SK-N-SH treated with all-trans-retinoic acid at 6 μM for 48 hours (cell line): ENCODE data around the gene GSG1L.

ENCODE experiments used
- ATAC-seq: fragments of 200-7000 bp; cut with Tn5 transposase; 3 replicates; pipeline ENCODE4 v1.9.1; 2020; ENCODE audit warnings: mild to moderate bottlenecking, moderate library complexity
- ARNTL ChIP-seq: fragments of 450-650 bp; formaldehyde crosslinking; IDR thresholded peaks from 2 replicates; pipeline ENCODE4 v1.5.0; 2020; ENCODE audit warnings: low read depth, mild to moderate bottlenecking, moderate library complexity, borderline replicate concordance
- BACH2 ChIP-seq: fragments of 250-450 bp; sonication (Bioruptor Pico); IDR thresholded peaks from 2 replicates; pipeline ENCODE4 v1.9.0; 2021; ENCODE audit warnings: mild to moderate bottlenecking, borderline replicate concordance
- CREB5 ChIP-seq: fragments of 250-450 bp; sonication (Bioruptor Pico); IDR thresholded peaks from 2 replicates; pipeline ENCODE4 v1.5.1; 2020; ENCODE audit warnings: low read depth, mild to moderate bottlenecking, moderate library complexity
- CSDC2 ChIP-seq: fragments of 250-450 bp; sonication (Bioruptor Pico); IDR thresholded peaks from 2 replicates; pipeline ENCODE4 v1.5.0; 2020; ENCODE audit warnings: mild to moderate bottlenecking, moderate library complexity
- ESRRG ChIP-seq: fragments of 250-450 bp; sonication (Bioruptor Pico); IDR thresholded peaks from 2 replicates; pipeline ENCODE4 v1.6.1; 2021; ENCODE audit warnings: mild to moderate bottlenecking
- GLIS3 ChIP-seq: fragments of 250-450 bp; sonication (Bioruptor Pico); IDR thresholded peaks from 2 replicates; pipeline ENCODE4 v1.5.0; 2020; ENCODE audit warnings: mild to moderate bottlenecking, moderate library complexity
- ISL1 ChIP-seq: fragments of 250-450 bp; sonication (Bioruptor Pico); IDR thresholded peaks from 2 replicates; pipeline ENCODE4 v2.1.2; 2022; ENCODE audit warnings: mild to moderate bottlenecking, moderate library complexity
- OSR1 ChIP-seq: fragments of 250-450 bp; sonication (Bioruptor Pico); IDR thresholded peaks from 2 replicates; pipeline ENCODE4 v1.8.0; 2022; ENCODE audit warnings: moderate library complexity, mild to moderate bottlenecking, inconsistent platforms
- PATZ1 ChIP-seq: fragments of 250-450 bp; sonication (Bioruptor Pico); IDR thresholded peaks from 2 replicates; pipeline ENCODE4 v1.8.0; 2020; ENCODE audit warnings: mild to moderate bottlenecking, moderate library complexity, borderline replicate concordance
- PPARA ChIP-seq: fragments of 250-450 bp; sonication (Bioruptor Pico); IDR thresholded peaks from 2 replicates; pipeline ENCODE4 v1.5.0; 2020; ENCODE audit warnings: mild to moderate bottlenecking, borderline replicate concordance
- RARB ChIP-seq: fragments of 250-450 bp; sonication (Bioruptor Pico); IDR thresholded peaks from 2 replicates; pipeline ENCODE4 v1.8.0; 2021; ENCODE audit warnings: mild to moderate bottlenecking, moderate library complexity
- SNAI2 ChIP-seq: fragments of 250-450 bp; sonication (Bioruptor Pico); IDR thresholded peaks from 2 replicates; pipeline ENCODE4 v1.5.0; 2020; ENCODE audit warnings: mild to moderate bottlenecking, moderate library complexity
- TCF4 ChIP-seq: fragments of 250-450 bp; sonication (Bioruptor Pico); IDR thresholded peaks from 2 replicates; pipeline ENCODE4 v1.8.0; 2021; ENCODE audit warnings: mild to moderate bottlenecking, moderate library complexity, borderline replicate concordance
- TOX ChIP-seq: fragments of 250-450 bp; sonication (Bioruptor Pico); IDR thresholded peaks from 2 replicates; pipeline ENCODE4 v1.8.0; 2021; ENCODE audit warnings: mild to moderate bottlenecking, moderate library complexity, borderline replicate concordance
- ZC3H10 ChIP-seq: fragments of 250-450 bp; sonication (Bioruptor Pico); IDR thresholded peaks from 2 replicates; pipeline ENCODE4 v1.5.1; 2021; ENCODE audit warnings: mild to moderate bottlenecking, moderate library complexity
- ZFP3 ChIP-seq: fragments of 250-450 bp; sonication (Bioruptor Pico); IDR thresholded peaks from 2 replicates; pipeline ENCODE4 v1.5.0; 2020; ENCODE audit warnings: mild to moderate bottlenecking, moderate library complexity
- ZNF565 ChIP-seq: fragments of 450-650 bp; formaldehyde crosslinking; conservative IDR thresholded peaks from 2 replicates; pipeline ENCODE4 v1.5.0; 2020; ENCODE audit warnings: low read depth, mild to moderate bottlenecking, moderate library complexity
- ZNF70 ChIP-seq: fragments of 450-650 bp; formaldehyde crosslinking; IDR thresholded peaks from 2 replicates; pipeline ENCODE4 v1.5.0; 2020; ENCODE audit warnings: mild to moderate bottlenecking, moderate library complexity
- TF ChIP-seq, protein P1 (sequence below): fragments of 250-450 bp; sonication (Bioruptor Pico); IDR thresholded peaks from 2 replicates; pipeline ENCODE4 v1.5.1; 2021; ENCODE audit warnings: mild to moderate bottlenecking, moderate library complexity
- TF ChIP-seq, protein P2 (sequence below): fragments of 250-450 bp; sonication (Bioruptor Pico); IDR thresholded peaks from 2 replicates; pipeline ENCODE4 v1.8.0; 2021; ENCODE audit warnings: low read depth, mild to moderate bottlenecking, moderate library complexity, borderline replicate concordance

The GSG1L gene

DNA sequence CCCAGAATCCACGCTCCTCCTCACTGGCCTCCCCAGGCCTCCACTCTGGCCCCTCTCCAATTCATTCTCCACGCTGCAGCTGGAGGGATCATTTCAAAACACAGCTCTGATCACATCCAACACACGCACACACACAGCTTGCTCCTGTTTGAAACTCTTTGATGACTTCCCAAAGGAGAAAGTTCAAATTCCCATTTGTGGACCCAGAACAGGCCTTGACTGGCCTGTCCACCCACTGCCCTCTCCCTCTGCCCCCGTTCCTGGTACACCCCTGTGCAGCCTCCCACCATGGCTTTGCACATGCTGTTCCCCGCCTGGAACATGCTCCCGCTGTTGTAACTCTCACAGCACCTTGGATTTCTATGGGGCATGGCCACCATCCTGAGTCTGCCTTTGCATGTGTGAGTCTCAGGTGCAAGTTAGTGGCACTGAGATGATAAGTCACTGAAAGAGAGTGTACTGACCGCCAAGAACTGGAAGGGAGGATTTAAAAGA, 100.0 kb downstream of the GSG1L start:
- TF ChIP-seq CSDC2 (no peak), SNAI2 (CRISPR knock-in tag) (no peak), ESRRG (CRISPR knock-in tag) (no peak), BACH2 (no peak), PATZ1 (CRISPR knock-in tag) (no peak), PPARA (CRISPR knock-in tag) (no peak), TOX (no peak), GLIS3 (CRISPR knock-in tag) (no peak), ZC3H10 (CRISPR knock-in tag) (no peak), ISL1 (CRISPR knock-in tag) (no peak)
- ATAC-seq = no peak

DNA sequence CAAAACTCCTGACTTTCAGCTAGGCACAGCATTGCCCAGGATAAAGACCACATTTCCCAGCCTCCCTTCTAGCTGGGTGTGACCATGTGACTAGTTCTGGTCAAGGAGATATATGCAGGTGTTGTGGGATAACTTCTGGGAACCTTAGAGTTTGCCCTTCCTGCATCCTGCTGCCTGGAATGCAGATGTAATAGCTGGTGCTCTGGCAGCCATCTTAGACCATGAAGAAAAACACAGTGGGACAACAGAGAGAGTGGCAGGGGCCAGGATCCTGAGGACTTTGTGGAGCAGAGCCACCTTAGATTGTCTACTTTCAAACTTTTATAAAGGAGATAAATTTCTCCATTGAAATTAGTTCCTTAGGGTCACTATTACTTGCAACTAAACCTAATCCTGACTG, 101.3 kb downstream of the GSG1L start:
- ATAC-seq = no peak
- TF ChIP-seq GLIS3 (CRISPR knock-in tag) (no peak), ISL1 (CRISPR knock-in tag) (no peak), RARB (CRISPR knock-in tag) (no peak)
- TF ChIP-seq, all 23 proteins: peak for 0

GRCh38 chr16:27961296-27961620, 102.3 kb downstream of the GSG1L start:
- TF ChIP-seq SNAI2 (CRISPR knock-in tag) = no peak
- ATAC-seq = no peak

GRCh38 chr16:27960619-27961295, 102.8 kb downstream of the GSG1L start:
- TF ChIP-seq, protein P1, sequence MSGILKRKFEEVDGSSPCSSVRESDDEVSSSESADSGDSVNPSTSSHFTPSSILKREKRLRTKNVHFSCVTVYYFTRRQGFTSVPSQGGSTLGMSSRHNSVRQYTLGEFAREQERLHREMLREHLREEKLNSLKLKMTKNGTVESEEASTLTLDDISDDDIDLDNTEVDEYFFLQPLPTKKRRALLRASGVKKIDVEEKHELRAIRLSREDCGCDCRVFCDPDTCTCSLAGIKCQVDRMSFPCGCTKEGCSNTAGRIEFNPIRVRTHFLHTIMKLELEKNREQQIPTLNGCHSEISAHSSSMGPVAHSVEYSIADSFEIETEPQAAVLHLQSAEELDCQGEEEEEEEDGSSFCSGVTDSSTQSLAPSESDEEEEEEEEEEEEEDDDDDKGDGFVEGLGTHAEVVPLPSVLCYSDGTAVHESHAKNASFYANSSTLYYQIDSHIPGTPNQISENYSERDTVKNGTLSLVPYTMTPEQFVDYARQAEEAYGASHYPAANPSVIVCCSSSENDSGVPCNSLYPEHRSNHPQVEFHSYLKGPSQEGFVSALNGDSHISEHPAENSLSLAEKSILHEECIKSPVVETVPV (CRISPR knock-in tag) = no peak
- TF ChIP-seq GLIS3 (CRISPR knock-in tag) (no peak), ZNF70 (CRISPR knock-in tag) (no peak), ZC3H10 (CRISPR knock-in tag) (no peak), ARNTL (CRISPR knock-in tag) (no peak), SNAI2 (CRISPR knock-in tag) (no peak), TCF4 (no peak), ESRRG (CRISPR knock-in tag) (no peak), BACH2 (no peak)
- TF ChIP-seq, protein P2, sequence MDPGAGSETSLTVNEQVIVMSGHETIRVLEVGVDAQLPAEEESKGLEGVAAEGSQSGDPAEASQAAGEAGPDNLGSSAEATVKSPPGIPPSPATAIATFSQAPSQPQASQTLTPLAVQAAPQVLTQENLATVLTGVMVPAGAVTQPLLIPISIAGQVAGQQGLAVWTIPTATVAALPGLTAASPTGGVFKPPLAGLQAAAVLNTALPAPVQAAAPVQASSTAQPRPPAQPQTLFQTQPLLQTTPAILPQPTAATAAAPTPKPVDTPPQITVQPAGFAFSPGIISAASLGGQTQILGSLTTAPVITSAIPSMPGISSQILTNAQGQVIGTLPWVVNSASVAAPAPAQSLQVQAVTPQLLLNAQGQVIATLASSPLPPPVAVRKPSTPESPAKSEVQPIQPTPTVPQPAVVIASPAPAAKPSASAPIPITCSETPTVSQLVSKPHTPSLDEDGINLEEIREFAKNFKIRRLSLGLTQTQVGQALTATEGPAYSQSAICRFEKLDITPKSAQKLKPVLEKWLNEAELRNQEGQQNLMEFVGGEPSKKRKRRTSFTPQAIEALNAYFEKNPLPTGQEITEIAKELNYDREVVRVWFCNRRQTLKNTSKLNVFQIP (CRISPR knock-in tag) = no peak
- no peak for ATAC-seq

DNA sequence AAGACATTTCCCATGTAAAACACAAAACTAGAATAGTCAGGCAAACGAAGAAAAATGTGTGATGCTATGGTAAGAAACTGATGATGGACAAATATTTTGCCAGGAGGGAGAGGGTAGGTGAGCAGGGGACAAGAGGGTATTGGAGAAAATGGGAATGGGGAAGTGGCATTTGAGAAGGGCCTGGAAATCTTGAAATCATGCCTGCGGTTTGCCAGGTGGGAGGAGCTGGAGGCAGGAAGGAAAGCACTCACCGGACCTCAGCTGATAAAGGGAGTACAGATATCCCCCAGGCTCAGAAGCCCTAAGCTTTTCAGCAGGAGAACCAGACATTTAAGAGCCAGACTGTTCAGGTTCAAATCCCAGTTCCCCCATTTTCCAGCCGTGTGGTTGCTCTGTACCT, 103.6 kb downstream of the GSG1L start:
- no peak for ATAC-seq
- TF ChIP-seq ZNF565 (CRISPR knock-in tag) (no peak), ZFP3 (CRISPR knock-in tag) (no peak), CREB5 (no peak), OSR1 (CRISPR knock-in tag) (no peak), RARB (CRISPR knock-in tag) (no peak), GLIS3 (CRISPR knock-in tag) (no peak), PPARA (CRISPR knock-in tag) (no peak), ISL1 (CRISPR knock-in tag) (no peak), BACH2 (no peak), ZC3H10 (CRISPR knock-in tag) (no peak), PATZ1 (CRISPR knock-in tag) (no peak), TOX (no peak), ESRRG (CRISPR knock-in tag) (no peak)
